K562 (cell line): Measurements from ENCODE around the gene UBXN11. TPM values are rescaled to one million over a fixed set of nuclear protein-coding genes. Genes with fewer than 3 reads are reported as not detected.
A peak's percentile ranks its signal among the peaks of the same experiment; 100 is the strongest.

Source experiments
- HMGN3 ChIP-seq: IDR thresholded peaks from 2 replicates; pipeline ENCODE4 v1.6.1; 2011; ENCODE audit warnings: borderline replicate concordance, low read depth, mild to moderate bottlenecking, mixed read lengths, low read length; ENCODE audit not compliant: insufficient read length; ENCODE audit errors: extremely low read depth
- HMGXB4 ChIP-seq: sonication (generic); formaldehyde crosslinking; IDR thresholded peaks from 2 replicates; pipeline ENCODE4 v1.8.1; 2023; ENCODE audit warnings: mild to moderate bottlenecking, missing genetic modification reagents
- KAT2B ChIP-seq: IDR thresholded peaks from one replicate; pipeline ENCODE4 v1.6.1; 2012; ENCODE audit warnings: low read depth, mild to moderate bottlenecking, control low read depth, inconsistent platforms, low read length, moderate library complexity
- KAT8 ChIP-seq: fragments of 450-650 bp; IDR thresholded peaks from 2 replicates; pipeline ENCODE4 v1.6.1; 2016; ENCODE audit warnings: low read depth, mild to moderate bottlenecking
- MAFK ChIP-seq: IDR thresholded peaks from 2 replicates; pipeline ENCODE4 v1.6.1; 2011; ENCODE audit warnings: low read length, improper control_type of control experiment
- PHF8 ChIP-seq: fragments of 200-600 bp; sonication (generic); IDR thresholded peaks from 2 replicates; pipeline ENCODE4 v1.6.1; 2012; ENCODE audit warnings: mixed run types, mild to moderate bottlenecking, inconsistent platforms, low read length, moderate library complexity, borderline replicate concordance
- POLR2H ChIP-seq: IDR thresholded peaks from 2 replicates; pipeline ENCODE4 v1.6.1; 2016; ENCODE audit warnings: missing genetic modification characterization, low read depth, mild to moderate bottlenecking, control low read depth, missing compliant biosample characterization, moderate library complexity
- ZNF699 ChIP-seq: fragments of 250-450 bp; sonication (Bioruptor Pico); IDR thresholded peaks from 2 replicates; pipeline ENCODE4 v1.8.0; 2021; ENCODE audit warnings: mild to moderate bottlenecking, moderate library complexity; ENCODE audit not compliant: insufficient replicate concordance
- polyA plus RNA-seq, 8 experiments: library from polyadenylated mRNA; depleted of rRNA in 4 of 8; stranded (reverse) in 5 of 8; unstranded in 3 of 8; fragments of >200 nt; fragmentation: Nextera tagmentation in 2 of 8; fragmentation: Illumina TruSeq in 1 of 8; extraction: Ambion mirVana in 2 of 8; extraction: Trizol in 1 of 8; gene quantifications; 2 replicates each; pipeline versions ENCODE4 v1.2.1 to v1.2.3, GENCODE V29; 2011 to 2014; ENCODE audit warnings: inconsistent platforms in 1 of 8, missing spikeins in 1 of 8
- total RNA-seq, 7 experiments: library from RNA; depleted of rRNA in 6 of 7; stranded (reverse); fragments of >200 nt in 6 of 7; fragmentation: Illumina TruSeq in 2 of 7; extraction: Trizol in 2 of 7; gene quantifications; 2 replicates each; pipeline versions ENCODE4 v1.2.1 to v1.2.3, GENCODE V29; 2011 to 2021; ENCODE audit warnings: low replicate concordance in 1 of 7
- TF ChIP-seq, protein P1 (sequence below): fragments of 200-800 bp; sonication (Bioruptor generic); IDR thresholded peaks from 2 replicates; pipeline ENCODE4 v1.6.1; 2017; ENCODE audit warnings: missing genetic modification characterization, missing compliant biosample characterization
- TF ChIP-seq, protein P2 (sequence below): fragments of 250-450 bp; sonication (Bioruptor Pico); IDR thresholded peaks from 2 replicates; pipeline ENCODE4 v1.4.0; 2020; ENCODE audit warnings: borderline replicate concordance
- TF ChIP-seq, protein P3 (sequence below): sonication (generic); formaldehyde crosslinking; IDR thresholded peaks from 2 replicates; pipeline ENCODE4 v1.8.1; 2023; ENCODE audit warnings: mild to moderate bottlenecking, missing genetic modification reagents
- TF ChIP-seq, protein P4 (sequence below): sonication (generic); formaldehyde crosslinking; IDR thresholded peaks from 2 replicates; pipeline ENCODE4 v1.5.0; 2020; ENCODE audit warnings: missing genetic modification reagents

Gene UBXN11
- total and polyA plus RNA-seq, 9 of the 15 experiments (the other 6 are each of a cell fraction or from before 2014, with no cell fraction given), result 0.48 to 34.3 (median 11.3) TPM

GRCh38 chr1:26279456-26280332, 26.7 kb downstream of the UBXN11 start, which contains the start of gene SH3BGRL3 (continued):
- TF ChIP-seq KAT2B, result no peak
- TF ChIP-seq, protein P1, sequence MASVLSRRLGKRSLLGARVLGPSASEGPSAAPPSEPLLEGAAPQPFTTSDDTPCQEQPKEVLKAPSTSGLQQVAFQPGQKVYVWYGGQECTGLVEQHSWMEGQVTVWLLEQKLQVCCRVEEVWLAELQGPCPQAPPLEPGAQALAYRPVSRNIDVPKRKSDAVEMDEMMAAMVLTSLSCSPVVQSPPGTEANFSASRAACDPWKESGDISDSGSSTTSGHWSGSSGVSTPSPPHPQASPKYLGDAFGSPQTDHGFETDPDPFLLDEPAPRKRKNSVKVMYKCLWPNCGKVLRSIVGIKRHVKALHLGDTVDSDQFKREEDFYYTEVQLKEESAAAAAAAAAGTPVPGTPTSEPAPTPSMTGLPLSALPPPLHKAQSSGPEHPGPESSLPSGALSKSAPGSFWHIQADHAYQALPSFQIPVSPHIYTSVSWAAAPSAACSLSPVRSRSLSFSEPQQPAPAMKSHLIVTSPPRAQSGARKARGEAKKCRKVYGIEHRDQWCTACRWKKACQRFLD (CRISPR knock-in tag), result peak; percentile 76; the same call in 1 of the 2 replicates
- TF ChIP-seq, protein P2, sequence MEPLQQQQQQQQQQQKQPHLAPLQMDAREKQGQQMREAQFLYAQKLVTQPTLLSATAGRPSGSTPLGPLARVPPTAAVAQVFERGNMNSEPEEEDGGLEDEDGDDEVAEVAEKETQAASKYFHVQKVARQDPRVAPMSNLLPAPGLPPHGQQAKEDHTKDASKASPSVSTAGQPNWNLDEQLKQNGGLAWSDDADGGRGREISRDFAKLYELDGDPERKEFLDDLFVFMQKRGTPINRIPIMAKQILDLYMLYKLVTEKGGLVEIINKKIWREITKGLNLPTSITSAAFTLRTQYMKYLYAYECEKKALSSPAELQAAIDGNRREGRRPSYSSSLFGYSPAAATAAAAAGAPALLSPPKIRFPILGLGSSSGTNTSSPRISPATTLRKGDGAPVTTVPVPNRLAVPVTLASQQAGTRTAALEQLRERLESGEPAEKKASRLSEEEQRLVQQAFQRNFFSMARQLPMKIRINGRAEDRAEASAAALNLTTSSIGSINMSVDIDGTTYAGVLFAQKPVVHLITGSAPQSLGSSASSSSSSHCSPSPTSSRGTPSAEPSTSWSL (CRISPR knock-in tag), result no peak
- TF ChIP-seq, protein P3, sequence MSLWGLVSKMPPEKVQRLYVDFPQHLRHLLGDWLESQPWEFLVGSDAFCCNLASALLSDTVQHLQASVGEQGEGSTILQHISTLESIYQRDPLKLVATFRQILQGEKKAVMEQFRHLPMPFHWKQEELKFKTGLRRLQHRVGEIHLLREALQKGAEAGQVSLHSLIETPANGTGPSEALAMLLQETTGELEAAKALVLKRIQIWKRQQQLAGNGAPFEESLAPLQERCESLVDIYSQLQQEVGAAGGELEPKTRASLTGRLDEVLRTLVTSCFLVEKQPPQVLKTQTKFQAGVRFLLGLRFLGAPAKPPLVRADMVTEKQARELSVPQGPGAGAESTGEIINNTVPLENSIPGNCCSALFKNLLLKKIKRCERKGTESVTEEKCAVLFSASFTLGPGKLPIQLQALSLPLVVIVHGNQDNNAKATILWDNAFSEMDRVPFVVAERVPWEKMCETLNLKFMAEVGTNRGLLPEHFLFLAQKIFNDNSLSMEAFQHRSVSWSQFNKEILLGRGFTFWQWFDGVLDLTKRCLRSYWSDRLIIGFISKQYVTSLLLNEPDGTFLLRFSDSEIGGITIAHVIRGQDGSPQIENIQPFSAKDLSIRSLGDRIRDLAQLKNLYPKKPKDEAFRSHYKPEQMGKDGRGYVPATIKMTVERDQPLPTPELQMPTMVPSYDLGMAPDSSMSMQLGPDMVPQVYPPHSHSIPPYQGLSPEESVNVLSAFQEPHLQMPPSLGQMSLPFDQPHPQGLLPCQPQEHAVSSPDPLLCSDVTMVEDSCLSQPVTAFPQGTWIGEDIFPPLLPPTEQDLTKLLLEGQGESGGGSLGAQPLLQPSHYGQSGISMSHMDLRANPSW (CRISPR knock-in tag), result no peak
- peak; percentile 73; the same call in 1 of the 2 replicates for TF ChIP-seq HMGXB4 (CRISPR knock-in tag)
- peak; percentile 63; the same call in 1 of the 2 replicates for TF ChIP-seq PHF8
- no peak for TF ChIP-seq MAFK
- TF ChIP-seq HMGN3, result peak; percentile 90
- no peak for TF ChIP-seq ZNF699 (CRISPR knock-in tag)
- TF ChIP-seq, protein P4, sequence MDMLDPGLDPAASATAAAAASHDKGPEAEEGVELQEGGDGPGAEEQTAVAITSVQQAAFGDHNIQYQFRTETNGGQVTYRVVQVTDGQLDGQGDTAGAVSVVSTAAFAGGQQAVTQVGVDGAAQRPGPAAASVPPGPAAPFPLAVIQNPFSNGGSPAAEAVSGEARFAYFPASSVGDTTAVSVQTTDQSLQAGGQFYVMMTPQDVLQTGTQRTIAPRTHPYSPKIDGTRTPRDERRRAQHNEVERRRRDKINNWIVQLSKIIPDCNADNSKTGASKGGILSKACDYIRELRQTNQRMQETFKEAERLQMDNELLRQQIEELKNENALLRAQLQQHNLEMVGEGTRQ, result no peak
- TF ChIP-seq KAT8, result no peak
- TF ChIP-seq POLR2H, result peak; percentile 80
